Glutamatergic neuron (in vitro differentiated cells): ENCODE measurements around the gene CNTFR. TPM values are rescaled to one million over a fixed set of nuclear protein-coding genes. Genes with fewer than 3 reads are reported as not detected.
A peak's percentile ranks its signal among the peaks of the same experiment; 100 is the strongest.

Source experiments
- DNase-seq: peaks from one replicate; pipeline ENCODE4 v3.0.0; 2022
- H3K27ac Mint-ChIP-seq: one replicate; pipeline ENCODE4 v1.8.0; 2020; ENCODE audit warnings: mild to moderate bottlenecking, mixed read lengths, inconsistent platforms; ENCODE audit not compliant: unreplicated experiment
- H3K27me3 Mint-ChIP-seq: one replicate; pipeline ENCODE4 v1.8.0; 2020; ENCODE audit warnings: mild to moderate bottlenecking, moderate library complexity, mixed read lengths, inconsistent platforms; ENCODE audit not compliant: unreplicated experiment
- H3K36me3 Mint-ChIP-seq: one replicate; pipeline ENCODE4 v1.8.0; 2020; ENCODE audit warnings: mild to moderate bottlenecking, mixed read lengths, inconsistent platforms; ENCODE audit not compliant: unreplicated experiment
- H3K4me1 Mint-ChIP-seq: one replicate; pipeline ENCODE4 v1.8.0; 2020; ENCODE audit warnings: mild to moderate bottlenecking, low read depth, mixed read lengths, inconsistent platforms; ENCODE audit not compliant: unreplicated experiment
- H3K4me3 Mint-ChIP-seq: one replicate; pipeline ENCODE4 v1.8.0; 2020; ENCODE audit warnings: mild to moderate bottlenecking, mixed read lengths, inconsistent platforms; ENCODE audit not compliant: unreplicated experiment
- H3K9me3 Mint-ChIP-seq: one replicate; pipeline ENCODE4 v1.8.0; 2020; ENCODE audit warnings: mild to moderate bottlenecking, moderate library complexity, mixed read lengths, inconsistent platforms; ENCODE audit not compliant: unreplicated experiment
- CTCF ChIP-seq: fragments of 200-600 bp; sonication (generic); IDR thresholded peaks from one replicate; pipeline ENCODE4 v1.5.0; 2021; ENCODE audit not compliant: partially characterized antibody, unreplicated experiment
- total RNA-seq: library from RNA; stranded (reverse); fragmentation: NEBNext Ultra II Directional; extraction: Animal tissue kit (Norgen Biotek cat#: 25700); gene quantifications from one replicate; pipeline ENCODE4 v1.2.1, GENCODE V29; 2021; ENCODE audit not compliant: unreplicated experiment

The CNTFR gene
- total RNA-seq, 1 donor from 2014 or later: 170 TPM

- H3K9me3 Mint-ChIP-seq: peaks cover 12% of the 10 kb centered on the region
- H3K4me3 Mint-ChIP-seq: peak overlapping the region; percentile 79
- peak; percentile 79 for DNase-seq
- H3K27ac Mint-ChIP-seq: peak overlapping the region; percentile 91
- TF ChIP-seq CTCF: no peak
- H3K27me3 Mint-ChIP-seq: peaks cover 24% of the 10 kb centered on the region
- H3K4me1 Mint-ChIP-seq: peaks cover 61% of the 10 kb centered on the region
- H3K36me3 Mint-ChIP-seq: peaks cover 4% of the 10 kb centered on the region
Observed at GRCh38 chr9:34578241-34579103, 11.1 kb downstream of the CNTFR start.

GRCh38 chr9:34577400-34578240 lies 11.9 kb downstream of the CNTFR start:
- peak; percentile 82 for DNase-seq
- Mint-ChIP-seq H3K9me3 (peaks cover 12% of the 10 kb centered on the region), H3K4me1 (peaks cover 58% of the 10 kb centered on the region), H3K27me3 (peaks cover 24% of the 10 kb centered on the region), H3K27ac (peak overlapping the region; percentile 91), H3K36me3 (peaks cover 4% of the 10 kb centered on the region), H3K4me3 (peak overlapping the region; percentile 89)
- TF ChIP-seq CTCF: no peak

- Mint-ChIP-seq H3K27ac (peak overlapping the region; percentile 69), H3K36me3 (peaks cover 4% of the 10 kb centered on the region), H3K4me1 (peaks cover 56% of the 10 kb centered on the region), H3K27me3 (peaks cover 24% of the 10 kb centered on the region), H3K4me3 (peak overlapping the region; percentile 89), H3K9me3 (peaks cover 9% of the 10 kb centered on the region)
- peak; percentile 77 for DNase-seq
- no peak for TF ChIP-seq CTCF
Observed at GRCh38 chr9:34576597-34577399, 12.7 kb downstream of the CNTFR start.

- Mint-ChIP-seq H3K4me1 (peaks cover 53% of the 10 kb centered on the region), H3K27ac (peak overlapping the region; percentile 69), H3K27me3 (peaks cover 20% of the 10 kb centered on the region), H3K9me3 (peaks cover 11% of the 10 kb centered on the region), H3K36me3 (no peaks in the 10 kb centered on the region), H3K4me3 (peak overlapping the region; percentile 45)
- no peak for DNase-seq
- no peak for TF ChIP-seq CTCF
Observed at GRCh38 chr9:34575862-34576596, 13.5 kb downstream of the CNTFR start.
